CD4-positive, alpha-beta T cell treated with Interferon alpha-2 for 1 hour (primary cell): ENCODE data around the gene UBE2QL1.

ENCODE experiments used
- DNase-seq, 2 donors: peaks; one replicate each; pipeline ENCODE4 v3.0.0-alpha.2; 2020 to 2022

The UBE2QL1 gene

GRCh38 chr5:6540111-6540827 is 91.6 kb downstream of the UBE2QL1 start:
- no peak for DNase-seq

DNA sequence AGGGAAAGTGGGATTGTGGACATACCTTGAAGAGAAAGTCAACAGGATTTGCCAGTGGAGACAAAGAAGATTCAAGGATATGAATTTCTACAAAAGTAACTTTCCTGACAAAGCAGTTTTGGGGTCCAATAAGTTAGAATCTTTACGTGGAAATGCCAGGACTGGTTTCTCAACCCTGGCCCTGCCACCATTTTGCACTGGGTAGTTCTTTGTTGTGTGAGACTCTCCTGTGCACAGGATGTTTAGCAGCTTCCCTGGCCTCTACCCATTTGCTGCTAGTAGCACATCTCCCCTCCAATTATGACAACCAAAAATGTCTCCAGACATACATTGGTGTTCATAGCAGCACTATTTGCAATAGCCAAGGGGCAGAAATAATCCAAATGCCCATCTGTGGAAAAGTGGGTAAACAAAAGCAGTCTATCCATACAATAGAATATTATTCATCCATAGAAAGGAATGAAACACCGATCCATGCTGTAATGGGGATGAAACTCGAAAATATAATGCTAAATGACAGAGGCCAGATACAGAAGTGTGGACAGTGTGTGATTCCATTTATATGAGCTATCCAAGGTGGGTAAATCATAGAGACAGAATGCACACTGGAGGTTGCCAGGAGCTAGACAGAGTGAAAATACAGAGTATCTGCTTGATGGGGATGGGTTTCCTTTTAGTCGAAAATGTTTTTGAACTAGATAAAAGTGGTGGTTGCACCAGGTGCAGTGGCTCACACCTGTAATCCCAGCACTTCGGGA is 92.8 kb downstream of the UBE2QL1 start:
- DNase-seq = no peak

- DNase-seq = no peak
These were observed 94.0 kb downstream of the UBE2QL1 start for GRCh38 chr5:6542421-6543345.

DNA sequence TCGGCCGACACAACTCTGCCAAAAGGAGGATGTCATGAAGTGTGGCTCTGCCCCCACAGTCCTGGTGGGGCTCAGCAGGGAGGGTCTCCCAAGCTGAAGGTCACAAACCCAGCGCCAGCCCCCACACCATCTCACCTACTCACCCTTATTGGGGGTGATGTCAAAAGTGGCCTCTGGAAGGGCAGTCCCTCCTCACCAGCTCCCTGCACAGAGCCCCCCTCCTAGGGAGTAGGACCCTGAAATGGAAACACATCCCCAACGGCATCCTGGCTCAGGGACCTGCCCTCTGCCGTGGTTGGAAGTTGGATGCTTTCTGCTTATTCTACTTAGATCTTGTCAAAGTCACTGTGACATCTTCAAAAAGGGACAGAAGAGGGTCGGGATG is 94.7 kb downstream of the UBE2QL1 start:
- no peak for DNase-seq

- no peak for DNase-seq
These were observed 95.3 kb downstream of the UBE2QL1 start for GRCh38 chr5:6543830-6544560.
